ENCODE measurements around the gene IL3RA. TPM values are rescaled to one million over a fixed set of nuclear protein-coding genes. Genes with fewer than 3 reads are reported as not detected.

The IL3RA gene
- total RNA-seq, 1 experiment from 2014 or later, result not detected

GRCh38 chrX:1313788-1314187 is 22.8 kb upstream of the IL3RA start:
- H3K27me3 ChIP-seq (replicated peaks; ENCODE audit: control insufficient read depth, insufficient read depth, low read length), result no peaks in the 10 kb centered on the region
- Mint-ChIP-seq H3K27me3 (ENCODE audit: insufficient read depth, unreplicated experiment) (no peaks in the 10 kb centered on the region), H3K9me3 (ENCODE audit: unreplicated experiment) (peaks cover 18% of the 10 kb centered on the region), H3K4me1 (ENCODE audit: low read depth, unreplicated experiment) (no peaks in the 10 kb centered on the region), H3K36me3 (ENCODE audit: insufficient read depth, unreplicated experiment) (peaks cover 1% of the 10 kb centered on the region), H3K27ac (ENCODE audit: unreplicated experiment) (no peak overlapping the region), H3K4me3 (ENCODE audit: unreplicated experiment) (no peak overlapping the region)
- ChIA-PET CTCF (no interaction called here), POLR2A (no interaction called here)
- no peaks in the 10 kb centered on the region for H3K9me3 ChIP-seq
- no peak for DNase-seq
- BruUV-seq (replicated peaks), result no TSS peak
- intact Hi-C loops (cut with micrococcal nuclease; ENCODE audit: unreplicated experiment), result no loop called here
- no peak for TF ChIP-seq CTCF (IDR thresholded peaks at IDR 0.05; ENCODE audit: insufficient read depth in 1 of 2, low read depth in 1 of 2, low read length in 1 of 2, severe bottlenecking in 1 of 2, unreplicated experiment in 1 of 2)
- no peaks in the 10 kb centered on the region for H3K4me1 ChIP-seq
- H3K4me3 ChIP-seq (ENCODE audit: low read depth, low read length), result no peak overlapping the region
- H3K36me3 ChIP-seq (ENCODE audit: control insufficient read depth, insufficient read depth, low read length), result no peaks in the 10 kb centered on the region

- ChIA-PET POLR2A (no interaction called here), CTCF (no interaction called here)
- H3K9me3 ChIP-seq, result no peaks in the 10 kb centered on the region
- H3K9me3 Mint-ChIP-seq (ENCODE audit: unreplicated experiment), result peaks cover 18% of the 10 kb centered on the region
- H3K27me3 Mint-ChIP-seq (ENCODE audit: insufficient read depth, unreplicated experiment), result no peaks in the 10 kb centered on the region
- H3K27me3 ChIP-seq (replicated peaks; ENCODE audit: control insufficient read depth, insufficient read depth, low read length), result no peaks in the 10 kb centered on the region
- TF ChIP-seq CTCF (IDR thresholded peaks at IDR 0.05; ENCODE audit: insufficient read depth in 1 of 2, low read depth in 1 of 2, low read length in 1 of 2, severe bottlenecking in 1 of 2, unreplicated experiment in 1 of 2), result no peak
- DNase-seq, result no peak
- BruUV-seq (replicated peaks), result no TSS peak
- H3K4me3 Mint-ChIP-seq (ENCODE audit: unreplicated experiment), result no peak overlapping the region
- H3K4me3 ChIP-seq (ENCODE audit: low read depth, low read length), result no peak overlapping the region
- no peaks in the 10 kb centered on the region for H3K4me1 ChIP-seq
- H3K36me3 Mint-ChIP-seq (ENCODE audit: insufficient read depth, unreplicated experiment), result no peaks in the 10 kb centered on the region
- intact Hi-C loops (cut with micrococcal nuclease; ENCODE audit: unreplicated experiment), result no loop called here
- no peak overlapping the region for H3K27ac Mint-ChIP-seq (ENCODE audit: unreplicated experiment)
- H3K36me3 ChIP-seq (ENCODE audit: control insufficient read depth, insufficient read depth, low read length), result no peaks in the 10 kb centered on the region
- no peaks in the 10 kb centered on the region for H3K4me1 Mint-ChIP-seq (ENCODE audit: low read depth, unreplicated experiment)
Measured at GRCh38 chrX:1316527-1316926, 20.1 kb upstream of the IL3RA start.

- no peaks in the 10 kb centered on the region for H3K36me3 ChIP-seq (ENCODE audit: control insufficient read depth, insufficient read depth, low read length)
- H3K4me1 Mint-ChIP-seq (ENCODE audit: low read depth, unreplicated experiment), result no peaks in the 10 kb centered on the region
- TF ChIP-seq CTCF (IDR thresholded peaks at IDR 0.05; ENCODE audit: insufficient read depth in 1 of 2, low read depth in 1 of 2, low read length in 1 of 2, severe bottlenecking in 1 of 2, unreplicated experiment in 1 of 2), result no peak
- ChIA-PET POLR2A (no interaction called here), CTCF (no interaction called here)
- no peaks in the 10 kb centered on the region for H3K36me3 Mint-ChIP-seq (ENCODE audit: insufficient read depth, unreplicated experiment)
- no peak overlapping the region for H3K4me3 Mint-ChIP-seq (ENCODE audit: unreplicated experiment)
- H3K27me3 ChIP-seq (replicated peaks; ENCODE audit: control insufficient read depth, insufficient read depth, low read length), result no peaks in the 10 kb centered on the region
- H3K4me3 ChIP-seq (ENCODE audit: low read depth, low read length), result no peak overlapping the region
- no TSS peak for BruUV-seq (replicated peaks)
- DNase-seq, result no peak
- H3K27ac Mint-ChIP-seq (ENCODE audit: unreplicated experiment), result no peak overlapping the region
- peaks cover 1% of the 10 kb centered on the region for H3K9me3 Mint-ChIP-seq (ENCODE audit: unreplicated experiment)
- H3K27me3 Mint-ChIP-seq (ENCODE audit: insufficient read depth, unreplicated experiment), result peaks cover 6% of the 10 kb centered on the region
- intact Hi-C loops (cut with micrococcal nuclease; ENCODE audit: unreplicated experiment), result loop anchor here (10.0 kb wide), 1 partner anchor 77 kb away; no protein-coding TSS in a partner anchor
- H3K4me1 ChIP-seq, result no peaks in the 10 kb centered on the region
- H3K9me3 ChIP-seq, result no peaks in the 10 kb centered on the region
Measured at GRCh38 chrX:1321674-1322073, 14.9 kb upstream of the IL3RA start.

All from Caco-2 (cell line).